Measurements from ENCODE around the gene CDH22.

CDH22 gene

GRCh38 chr20:46261456-46262253, 46.6 kb downstream of the CDH22 start:
- Histone ChIP-seq H3K27ac (no peak overlapping the region), H3K4me1 (ENCODE audit: control insufficient read depth in 1 of 2, insufficient read depth in 1 of 2, low read depth in 1 of 2, low read length in 1 of 2) (no peaks in the 10 kb centered on the region), H3K9me3 (no peaks in the 10 kb centered on the region), H3K36me3 (no peaks in the 10 kb centered on the region), H3K4me3 (ENCODE audit: low read depth in 1 of 2, low read length in 1 of 2) (no peak overlapping the region), H3K27me3 (peaks cover 67% of the 10 kb centered on the region)
- no peak for TF ChIP-seq CTCF (IDR thresholded peaks at IDR 0.05)

- H3K36me3 ChIP-seq: no peaks in the 10 kb centered on the region
- no peak overlapping the region for H3K27ac ChIP-seq
- H3K4me1 ChIP-seq (ENCODE audit: control insufficient read depth in 1 of 2, insufficient read depth in 1 of 2, low read depth in 1 of 2, low read length in 1 of 2): no peaks in the 10 kb centered on the region
- H3K9me3 ChIP-seq: no peaks in the 10 kb centered on the region
- no peak for TF ChIP-seq CTCF (IDR thresholded peaks at IDR 0.05)
- peaks cover 67% of the 10 kb centered on the region for H3K27me3 ChIP-seq
- H3K4me3 ChIP-seq (ENCODE audit: low read depth in 1 of 2, low read length in 1 of 2): no peak overlapping the region
Observed at GRCh38 chr20:46260936-46261454, 47.3 kb downstream of the CDH22 start.

- no peaks in the 10 kb centered on the region for H3K4me1 ChIP-seq (ENCODE audit: control insufficient read depth in 1 of 2, insufficient read depth in 1 of 2, low read depth in 1 of 2, low read length in 1 of 2)
- no peak for TF ChIP-seq CTCF (IDR thresholded peaks at IDR 0.05)
- H3K9me3 ChIP-seq: no peaks in the 10 kb centered on the region
- no peak overlapping the region for H3K27ac ChIP-seq
- H3K4me3 ChIP-seq (ENCODE audit: low read depth in 1 of 2, low read length in 1 of 2): no peak overlapping the region
- H3K27me3 ChIP-seq: peaks cover 70% of the 10 kb centered on the region
- H3K36me3 ChIP-seq: no peaks in the 10 kb centered on the region
Observed at GRCh38 chr20:46260480-46260879, 47.8 kb downstream of the CDH22 start.

- Histone ChIP-seq H3K36me3 (no peaks in the 10 kb centered on the region), H3K4me1 (ENCODE audit: control insufficient read depth in 1 of 2, insufficient read depth in 1 of 2, low read depth in 1 of 2, low read length in 1 of 2) (no peaks in the 10 kb centered on the region), H3K27ac (no peak overlapping the region), H3K4me3 (ENCODE audit: low read depth in 1 of 2, low read length in 1 of 2) (no peak overlapping the region), H3K27me3 (peaks cover 77% of the 10 kb centered on the region), H3K9me3 (no peaks in the 10 kb centered on the region)
- no peak for TF ChIP-seq CTCF (IDR thresholded peaks at IDR 0.05)
Observed at GRCh38 chr20:46259260-46259859, 48.9 kb downstream of the CDH22 start.

GRCh38 chr20:46257887-46258286, 50.4 kb downstream of the CDH22 start:
- Histone ChIP-seq H3K4me3 (ENCODE audit: low read depth in 1 of 2, low read length in 1 of 2) (no peak overlapping the region), H3K36me3 (no peaks in the 10 kb centered on the region), H3K4me1 (ENCODE audit: control insufficient read depth in 1 of 2, insufficient read depth in 1 of 2, low read depth in 1 of 2, low read length in 1 of 2) (no peaks in the 10 kb centered on the region), H3K27me3 (peaks cover 79% of the 10 kb centered on the region), H3K27ac (no peak overlapping the region), H3K9me3 (no peaks in the 10 kb centered on the region)
- TF ChIP-seq CTCF (IDR thresholded peaks at IDR 0.05): no peak

All from neutrophil (primary cell).